OCI-LY7 (cell line): Measurements from ENCODE around the gene MYL6. TPM values are rescaled to one million over a fixed set of nuclear protein-coding genes. Genes with fewer than 3 reads are reported as not detected.

Experiments used
- BruUV-seq: library from RNA; stranded (reverse); fragments of 400-500 nt; replicated peaks from 2 replicates; lab custom pipeline; 2021; lab: Mats Ljungman, UMichigan
- CTCF ChIA-PET: fragments of 300-600 bp; sonication (Branson Sonifier 250); formaldehyde crosslinking; loops from one replicate; lab custom pipeline; 2022; ENCODE audit warnings: antibody characterized with exemption; ENCODE audit not compliant: unreplicated experiment; lab: Charles Lee
- POLR2A ChIA-PET: fragments of 300-600 bp; sonication (Branson Sonifier 250); formaldehyde crosslinking; loops from one replicate; lab custom pipeline; 2022; ENCODE audit warnings: antibody characterized with exemption; lab: Charles Lee
- DNase-seq: peaks from one replicate; pipeline ENCODE4 v3.0.0-alpha.2; 2015; ENCODE audit warnings: low spot score
- H2AFZ ChIP-seq: fragments of 200-600 bp; sonication (generic), shearing (Covaris generic); 2 replicates; pipeline ENCODE4 v1.6.1; 2014; ENCODE audit warnings: mild to moderate bottlenecking, antibody characterized with exemption, low read length, moderate library complexity
- H3K27ac ChIP-seq: fragments of 200-600 bp; sonication (generic); 2 replicates; pipeline ENCODE4 v1.5.1; 2014; ENCODE audit warnings: mixed run types, low read depth, mild to moderate bottlenecking, moderate library complexity, low read length, inconsistent platforms; ENCODE audit not compliant: poor library complexity, severe bottlenecking
- H3K36me3 ChIP-seq: fragments of 200-600 bp; sonication (generic); 2 replicates; pipeline ENCODE4 v1.6.1; 2014; ENCODE audit warnings: mild to moderate bottlenecking, antibody characterized with exemption, low read length, moderate library complexity, mixed read lengths; ENCODE audit not compliant: insufficient read depth
- H3K4me1 ChIP-seq: fragments of 200-600 bp; sonication (generic); 2 replicates; pipeline ENCODE4 v1.5.1; 2014; ENCODE audit warnings: mild to moderate bottlenecking, low read length; ENCODE audit not compliant: insufficient read depth, poor library complexity, severe bottlenecking
- H3K4me2 ChIP-seq: fragments of 200-600 bp; sonication (generic); 2 replicates; pipeline ENCODE4 v1.6.1; 2014; ENCODE audit warnings: mild to moderate bottlenecking, low read length
- H3K4me3 ChIP-seq: fragments of 200-600 bp; sonication (generic); 2 replicates; pipeline ENCODE4 v1.5.1; 2014; ENCODE audit warnings: mild to moderate bottlenecking, low read depth, low read length; ENCODE audit not compliant: poor library complexity, severe bottlenecking
- H3K79me2 ChIP-seq: fragments of 200-600 bp; sonication (generic); 2 replicates; pipeline ENCODE4 v1.6.1; 2016; ENCODE audit warnings: low read depth, mild to moderate bottlenecking, low read length, moderate library complexity, mixed read lengths; ENCODE audit not compliant: insufficient read depth
- H3K9me2 ChIP-seq: fragments of 200-600 bp; sonication (generic); 2 replicates; pipeline ENCODE4 v1.6.1; 2016; ENCODE audit warnings: mild to moderate bottlenecking, low read length, mixed read lengths; ENCODE audit not compliant: insufficient read depth
- H3K9me3 ChIP-seq: fragments of 200-600 bp; sonication (generic); 2 replicates; pipeline ENCODE4 v1.6.1; 2014; ENCODE audit warnings: mild to moderate bottlenecking, mixed run types, low read length, mixed read lengths
- H4K20me1 ChIP-seq: fragments of 200-600 bp; sonication (generic); 2 replicates; pipeline ENCODE4 v1.6.1; 2014; ENCODE audit warnings: mild to moderate bottlenecking, antibody characterized with exemption, low read length, moderate library complexity, mixed read lengths; ENCODE audit not compliant: insufficient read depth
- CTCF ChIP-seq: fragments of 200-600 bp; sonication (generic); conservative IDR thresholded peaks from 2 replicates; pipeline ENCODE4 v1.5.1; 2014; ENCODE audit warnings: mild to moderate bottlenecking, antibody characterized with exemption, low read length, moderate library complexity, mixed read lengths
- EZH2phosphoT487 ChIP-seq: fragments of 200-600 bp; sonication (generic); IDR thresholded peaks from 2 replicates; pipeline ENCODE4 v1.6.1; 2018; ENCODE audit warnings: low read depth, borderline replicate concordance, mild to moderate bottlenecking, mixed run types, antibody characterized with exemption, low read length, moderate library complexity, mixed read lengths
- intact Hi-C: fragments of 100-400 bp; cut with micrococcal nuclease; formaldehyde crosslinking; loops from one replicate; pipeline ENCODE4 v1.10.0; 2022; ENCODE audit not compliant: unreplicated experiment
- total RNA-seq, 2 experiments: library from RNA; depleted of rRNA in 1 of 2; stranded (reverse); fragments of >200 nt in 1 of 2; shearing (Covaris generic) in 1 of 2; gene quantifications; 2 replicates each; pipeline ENCODE4 v1.2.3, GENCODE V29; 2014 to 2022

MYL6 gene
- total RNA-seq, 2 experiments from 2014 or later, result 468 to 574 TPM

- Histone ChIP-seq H2AFZ (no peak overlapping the region), H3K27ac (no peak overlapping the region), H3K4me2 (no peak overlapping the region), H3K4me3 (no peak overlapping the region), H3K36me3 (peaks cover 53% of the 10 kb centered on the region), H3K79me2 (no peaks in the 10 kb centered on the region), H4K20me1 (no peaks in the 10 kb centered on the region), H3K4me1 (no peaks in the 10 kb centered on the region), H3K9me2 (no peaks in the 10 kb centered on the region), H3K9me3 (no peaks in the 10 kb centered on the region)
- TF ChIP-seq EZH2phosphoT487, result no peak
- no peak for TF ChIP-seq CTCF
- ChIA-PET POLR2A (interaction anchor here (0.6 to 1.0 kb wide), 2 partner anchors 71 to 100 kb away, joined by 4 to 6 read pairs; no protein-coding TSS in a partner anchor), CTCF (no interaction called here)
- no TSS peak for BruUV-seq
- no peak for DNase-seq
- intact Hi-C loops, result no loop called here
These were observed 12.9 kb upstream of the MYL6 start for GRCh38 chr12:56145217-56145616.

- no peak overlapping the region for H3K27ac ChIP-seq
- peaks cover 42% of the 10 kb centered on the region for H3K36me3 ChIP-seq
- CTCF ChIA-PET, result no interaction called here
- no peak overlapping the region for H2AFZ ChIP-seq
- H3K4me3 ChIP-seq, result no peak overlapping the region
- no peaks in the 10 kb centered on the region for H3K79me2 ChIP-seq
- H3K9me3 ChIP-seq, result no peaks in the 10 kb centered on the region
- H3K4me1 ChIP-seq, result peaks cover 7% of the 10 kb centered on the region
- H3K4me2 ChIP-seq, result no peak overlapping the region
- POLR2A ChIA-PET, result no interaction called here
- H4K20me1 ChIP-seq, result no peaks in the 10 kb centered on the region
- H3K9me2 ChIP-seq, result no peaks in the 10 kb centered on the region
- no TSS peak for BruUV-seq
- TF ChIP-seq EZH2phosphoT487 (no peak), CTCF (no peak)
- DNase-seq, result no peak
- intact Hi-C loops, result no loop called here
These were observed 11.4 kb upstream of the MYL6 start for GRCh38 chr12:56146492-56147460.
